Upper lobe of right lung (tissue), 1 donor: ENCODE results near the gene PRRG1. TPM values are rescaled to one million over a fixed set of nuclear protein-coding genes. Genes with fewer than 3 reads are reported as not detected.

Source experiments
- ATAC-seq: fragments of 200-7000 bp; cut with Tn5 transposase; one replicate; pipeline ENCODE4 v1.9.1; 2020; ENCODE audit warnings: mild to moderate bottlenecking, moderate library complexity
- DNase-seq: peaks from one replicate; pipeline ENCODE4 v3.0.0-alpha.2; 2020
- H3K27ac ChIP-seq: fragments of 200-600 bp; one replicate; pipeline ENCODE4 v1.8.0; 2022
- H3K27me3 ChIP-seq: fragments of 200-600 bp; one replicate; pipeline ENCODE4 v1.8.0; 2022; ENCODE audit warnings: mild to moderate bottlenecking
- H3K36me3 ChIP-seq: fragments of 200-600 bp; one replicate; pipeline ENCODE4 v1.8.0; 2022
- H3K4me1 ChIP-seq: fragments of 200-600 bp; one replicate; pipeline ENCODE4 v1.8.0; 2022
- H3K4me3 ChIP-seq: fragments of 200-600 bp; one replicate; pipeline ENCODE4 v1.8.0; 2022; ENCODE audit warnings: mild to moderate bottlenecking
- H3K9me3 ChIP-seq: fragments of 200-600 bp; one replicate; pipeline ENCODE4 v1.8.0; 2022
- intact Hi-C: fragments of 100-400 bp; cut with DNase I; formaldehyde crosslinking; loops from one replicate; pipeline ENCODE4 v1.11.0; 2022
- total RNA-seq: library from RNA; stranded (reverse); fragmentation: NEBNext Ultra II Directional; extraction: Animal tissue kit (Norgen Biotek cat#: 25700); gene quantifications from one replicate; pipeline ENCODE4 v1.2.1, GENCODE V29; 2021
- TF ChIP-seq, protein P1 (sequence below): fragments of 200-600 bp; IDR thresholded peaks from one replicate; pipeline ENCODE4 v1.8.0; 2022; ENCODE audit warnings: antibody characterized with exemption
- donor health status: DM: no; HTN: yes; CAD: no; lungs with severe emphysema.

PRRG1 gene
- total RNA-seq, 1 donor from 2014 or later = 16.3 TPM

DNA sequence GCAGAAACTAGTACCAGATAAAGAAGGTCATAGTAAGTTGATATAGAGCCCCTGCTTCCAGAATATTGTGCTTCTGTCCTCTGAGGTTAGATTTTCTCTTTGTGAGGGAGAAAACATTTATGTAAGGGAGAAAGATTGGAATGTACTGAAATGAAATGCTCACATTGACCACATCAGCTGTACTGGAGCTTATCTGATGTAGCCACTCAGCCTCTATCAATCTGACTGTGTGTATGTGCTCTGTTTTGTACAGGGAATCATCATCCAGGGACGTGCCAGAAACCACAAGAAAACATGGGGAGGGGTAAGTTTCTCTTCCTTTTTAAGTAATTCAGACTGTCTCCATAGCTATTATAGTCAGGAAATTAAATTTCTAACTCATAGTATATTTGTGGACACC is 56.8 kb downstream of the PRRG1 start:
- DNase-seq (no peak), ATAC-seq (no peak)
- H3K4me3 ChIP-seq = no peak overlapping the region
- H3K4me1 ChIP-seq = no peaks in the 10 kb centered on the region
- H3K27me3 ChIP-seq = no peaks in the 10 kb centered on the region
- TF ChIP-seq, protein P1, sequence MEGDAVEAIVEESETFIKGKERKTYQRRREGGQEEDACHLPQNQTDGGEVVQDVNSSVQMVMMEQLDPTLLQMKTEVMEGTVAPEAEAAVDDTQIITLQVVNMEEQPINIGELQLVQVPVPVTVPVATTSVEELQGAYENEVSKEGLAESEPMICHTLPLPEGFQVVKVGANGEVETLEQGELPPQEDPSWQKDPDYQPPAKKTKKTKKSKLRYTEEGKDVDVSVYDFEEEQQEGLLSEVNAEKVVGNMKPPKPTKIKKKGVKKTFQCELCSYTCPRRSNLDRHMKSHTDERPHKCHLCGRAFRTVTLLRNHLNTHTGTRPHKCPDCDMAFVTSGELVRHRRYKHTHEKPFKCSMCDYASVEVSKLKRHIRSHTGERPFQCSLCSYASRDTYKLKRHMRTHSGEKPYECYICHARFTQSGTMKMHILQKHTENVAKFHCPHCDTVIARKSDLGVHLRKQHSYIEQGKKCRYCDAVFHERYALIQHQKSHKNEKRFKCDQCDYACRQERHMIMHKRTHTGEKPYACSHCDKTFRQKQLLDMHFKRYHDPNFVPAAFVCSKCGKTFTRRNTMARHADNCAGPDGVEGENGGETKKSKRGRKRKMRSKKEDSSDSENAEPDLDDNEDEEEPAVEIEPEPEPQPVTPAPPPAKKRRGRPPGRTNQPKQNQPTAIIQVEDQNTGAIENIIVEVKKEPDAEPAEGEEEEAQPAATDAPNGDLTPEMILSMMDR = no peak
- intact Hi-C loops = no loop called here
- no peaks in the 10 kb centered on the region for H3K9me3 ChIP-seq
- H3K27ac ChIP-seq = no peak overlapping the region
- H3K36me3 ChIP-seq = no peaks in the 10 kb centered on the region

DNA sequence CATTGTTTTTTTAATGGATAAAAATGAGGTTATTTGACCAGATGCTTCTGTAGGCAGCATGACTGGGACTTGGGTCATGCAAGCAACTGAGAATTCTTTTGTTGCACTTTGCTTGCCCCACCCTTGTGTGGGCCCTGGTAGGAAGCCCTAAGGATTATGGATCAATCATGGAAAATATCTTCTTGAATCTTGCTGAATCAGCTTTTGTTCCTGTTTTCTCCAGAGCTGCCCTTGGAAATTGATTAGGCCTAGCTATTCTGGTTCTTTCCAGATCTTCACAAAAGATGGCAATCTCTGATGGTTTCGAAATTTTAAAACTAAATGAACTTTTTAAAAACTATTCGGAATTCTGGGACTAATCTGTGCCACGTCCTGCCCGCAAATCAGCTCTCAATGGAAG is 58.6 kb downstream of the PRRG1 start:
- DNase-seq (no peak), ATAC-seq (no peak)
- TF ChIP-seq, protein P1 = no peak
- no peaks in the 10 kb centered on the region for H3K36me3 ChIP-seq
- H3K4me1 ChIP-seq = no peaks in the 10 kb centered on the region
- no peak overlapping the region for H3K27ac ChIP-seq
- intact Hi-C loops = no loop called here
- H3K4me3 ChIP-seq = no peak overlapping the region
- no peaks in the 10 kb centered on the region for H3K9me3 ChIP-seq
- no peaks in the 10 kb centered on the region for H3K27me3 ChIP-seq

DNA sequence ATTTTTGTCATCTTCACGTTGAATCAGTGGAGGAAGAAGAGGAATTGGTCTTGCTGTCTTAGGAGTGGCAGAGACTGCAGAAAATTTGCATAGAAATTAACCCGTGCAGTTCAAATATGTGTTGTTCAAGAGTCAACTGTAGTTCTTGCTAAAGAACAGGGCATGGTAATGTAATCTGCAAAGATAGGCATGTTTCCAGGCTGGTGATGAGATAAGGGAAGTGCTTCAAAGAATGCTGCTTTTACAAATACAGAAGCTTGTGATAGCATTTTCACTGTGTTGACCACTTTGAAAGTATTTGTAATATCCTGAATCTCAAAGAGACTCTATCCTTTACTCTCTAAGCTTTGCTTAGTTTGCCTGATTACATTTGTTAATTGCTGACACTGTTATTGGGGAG is 60.1 kb downstream of the PRRG1 start:
- Histone ChIP-seq H3K9me3 (no peaks in the 10 kb centered on the region), H3K27me3 (no peaks in the 10 kb centered on the region), H3K4me3 (no peak overlapping the region), H3K4me1 (no peaks in the 10 kb centered on the region), H3K27ac (no peak overlapping the region), H3K36me3 (no peaks in the 10 kb centered on the region)
- intact Hi-C loops = no loop called here
- TF ChIP-seq, protein P1 = no peak
- no peak for ATAC-seq
- DNase-seq = no peak

DNA sequence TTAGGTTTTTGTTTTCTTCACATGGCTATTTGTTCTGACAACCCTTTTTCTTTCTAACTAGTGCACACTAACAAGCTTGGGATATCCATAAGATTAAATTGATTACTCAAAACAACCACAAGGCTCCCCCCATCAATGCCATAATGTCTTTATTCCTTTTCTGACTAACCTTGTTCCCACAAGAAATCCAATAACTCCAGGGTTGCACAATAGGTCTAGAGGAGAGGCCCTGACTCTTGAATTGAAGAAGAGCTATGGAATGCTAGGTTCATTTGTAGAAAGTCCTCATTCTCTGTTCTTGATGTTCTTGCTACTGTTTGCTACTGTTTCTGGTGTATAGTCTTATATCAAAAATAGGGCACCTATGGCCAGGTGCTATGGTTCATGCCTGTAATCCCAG is 71.0 kb downstream of the PRRG1 start:
- ATAC-seq = no peak
- TF ChIP-seq, protein P1 = no peak
- Histone ChIP-seq H3K27ac (no peak overlapping the region), H3K4me1 (no peaks in the 10 kb centered on the region), H3K4me3 (no peak overlapping the region), H3K9me3 (no peaks in the 10 kb centered on the region), H3K27me3 (no peaks in the 10 kb centered on the region), H3K36me3 (no peaks in the 10 kb centered on the region)
- DNase-seq = no peak
- intact Hi-C loops = no loop called here

DNA sequence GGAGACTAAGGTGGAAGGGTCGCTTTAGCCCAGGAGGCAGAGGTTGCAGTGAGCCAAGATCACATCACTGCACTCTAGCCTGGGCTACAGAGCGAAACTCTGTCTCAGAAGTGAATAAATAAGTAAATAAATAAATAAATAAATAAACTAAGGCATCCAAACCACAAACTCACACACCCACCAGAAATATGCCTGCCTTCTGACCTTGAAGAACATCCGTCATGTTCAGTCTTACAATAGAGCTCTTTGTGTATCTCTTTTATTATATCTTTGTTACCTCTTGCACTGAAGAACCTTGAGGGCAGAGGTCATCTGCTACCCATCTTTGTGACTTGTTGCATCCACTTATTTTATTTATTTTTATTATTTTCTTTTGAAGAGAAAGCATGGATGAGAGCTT is 71.6 kb downstream of the PRRG1 start:
- H3K4me3 ChIP-seq = no peak overlapping the region
- no peaks in the 10 kb centered on the region for H3K9me3 ChIP-seq
- no peak overlapping the region for H3K27ac ChIP-seq
- ATAC-seq = no peak
- H3K4me1 ChIP-seq = no peaks in the 10 kb centered on the region
- TF ChIP-seq, protein P1 = no peak
- H3K27me3 ChIP-seq = no peaks in the 10 kb centered on the region
- intact Hi-C loops = no loop called here
- no peaks in the 10 kb centered on the region for H3K36me3 ChIP-seq
- no peak for DNase-seq

DNA sequence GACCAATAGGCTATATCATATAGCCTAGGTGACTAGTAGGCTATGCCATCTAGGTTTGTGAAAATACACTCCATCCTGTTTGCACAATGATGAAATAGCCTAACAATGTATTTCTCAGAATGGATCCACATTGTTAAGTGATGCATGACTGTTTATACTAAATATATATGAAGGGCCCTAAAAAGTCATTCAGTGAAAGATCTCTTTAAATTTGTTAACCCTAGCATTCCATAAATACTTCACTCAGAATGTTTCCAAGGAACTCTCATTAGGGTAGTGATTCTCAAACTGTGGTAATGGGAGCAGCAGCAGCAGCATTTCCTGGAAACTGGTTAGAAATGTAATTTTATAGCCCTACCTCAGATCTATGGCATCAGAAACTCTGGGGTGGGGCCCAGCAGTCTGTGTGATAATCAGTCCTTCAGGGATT is 74.9 kb downstream of the PRRG1 start:
- H3K36me3 ChIP-seq = no peaks in the 10 kb centered on the region
- H3K27me3 ChIP-seq = no peaks in the 10 kb centered on the region
- H3K9me3 ChIP-seq = no peaks in the 10 kb centered on the region
- DNase-seq (no peak), ATAC-seq (no peak)
- H3K4me3 ChIP-seq = no peak overlapping the region
- no peaks in the 10 kb centered on the region for H3K4me1 ChIP-seq
- TF ChIP-seq, protein P1 = no peak
- H3K27ac ChIP-seq = no peak overlapping the region
- intact Hi-C loops = no loop called here
